Dendritic cell treated with granulocyte-macrophage colony-stimulating factor and Interleukin-4, amounts not matched to agents 40 ng/mL and 50 ng/mL, for 4 days (primary cell): Measurements from ENCODE around the gene ECE2.
A peak's percentile ranks its signal among the peaks of the same experiment; 100 is the strongest.

ENCODE experiments used
- H3K27ac Mint-ChIP-seq: one replicate; pipeline ENCODE4 v1.8.0; 2022; ENCODE audit warnings: mild to moderate bottlenecking, mixed read lengths
- H3K27me3 Mint-ChIP-seq: one replicate; pipeline ENCODE4 v1.8.0; 2022; ENCODE audit warnings: mild to moderate bottlenecking, mixed read lengths
- H3K36me3 Mint-ChIP-seq: one replicate; pipeline ENCODE4 v1.8.0; 2022; ENCODE audit warnings: low read depth, mixed read lengths
- H3K4me1 Mint-ChIP-seq: one replicate; pipeline ENCODE4 v1.8.0; 2022; ENCODE audit warnings: low read depth, mixed read lengths
- H3K4me3 Mint-ChIP-seq: one replicate; pipeline ENCODE4 v1.8.0; 2022; ENCODE audit warnings: mild to moderate bottlenecking, moderate library complexity, mixed read lengths
- H3K9me3 Mint-ChIP-seq: one replicate; pipeline ENCODE4 v1.8.0; 2022; ENCODE audit warnings: mixed read lengths
- intact Hi-C: fragments of 100-400 bp; cut with micrococcal nuclease; formaldehyde crosslinking; loops from one replicate; pipeline ENCODE4 v1.15.0; 2022

Gene ECE2

GRCh38 chr3:184275381-184275701, 481 bp upstream of the ECE2 start:
- intact Hi-C loops, result no loop called here
- Mint-ChIP-seq H3K27me3 (peaks cover 73% of the 10 kb centered on the region), H3K9me3 (no peaks in the 10 kb centered on the region), H3K36me3 (no peaks in the 10 kb centered on the region), H3K4me3 (no peak overlapping the region), H3K27ac (no peak overlapping the region), H3K4me1 (peaks cover 5% of the 10 kb centered on the region)

DNA sequence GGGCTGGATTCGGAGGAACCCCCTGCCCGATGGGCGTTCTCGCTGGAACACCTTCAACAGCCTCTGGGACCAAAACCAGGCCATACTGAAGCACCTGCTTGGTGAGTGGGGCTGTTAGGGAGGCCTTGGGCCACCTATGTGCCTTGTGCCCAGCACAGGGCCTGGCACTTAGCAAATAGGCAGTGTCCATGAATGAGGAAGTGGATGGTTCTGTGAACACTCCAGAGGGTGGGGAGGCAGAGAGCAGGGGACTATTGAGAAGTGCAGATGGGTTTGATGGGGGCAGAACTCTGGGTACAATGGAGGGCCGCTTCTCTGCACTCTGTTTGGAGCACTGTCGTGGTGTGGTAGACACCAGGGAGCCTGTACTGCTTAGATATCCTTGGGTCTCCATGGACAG, 1.5 kb downstream of the ECE2 start:
- Mint-ChIP-seq H3K4me1 (peaks cover 5% of the 10 kb centered on the region), H3K9me3 (no peaks in the 10 kb centered on the region), H3K27ac (no peak overlapping the region), H3K36me3 (no peaks in the 10 kb centered on the region), H3K4me3 (no peak overlapping the region), H3K27me3 (peaks cover 63% of the 10 kb centered on the region)
- intact Hi-C loops, result no loop called here

DNA sequence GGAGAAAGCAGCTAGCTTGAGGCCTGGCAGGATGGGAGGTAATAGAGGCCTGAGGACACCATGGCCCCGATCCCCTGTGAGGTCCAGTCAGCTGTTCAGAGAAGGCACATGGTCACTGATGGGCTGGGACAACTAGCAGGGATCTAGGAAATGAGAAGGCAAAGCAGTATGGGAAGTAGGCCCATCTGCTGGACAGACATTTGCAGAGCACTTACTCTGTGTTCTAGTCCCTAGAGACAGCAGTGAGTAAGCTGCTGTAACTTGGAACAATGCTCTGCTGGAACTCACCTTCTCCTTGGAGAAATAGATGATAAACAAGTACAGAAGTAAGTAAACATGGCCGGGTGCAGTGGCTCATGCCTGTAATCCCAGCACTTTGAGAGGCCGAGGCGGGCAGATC, 7.1 kb downstream of the ECE2 start:
- intact Hi-C loops, result no loop called here

GRCh38 chr3:184283681-184284080, 7.9 kb downstream of the ECE2 start:
- no peaks in the 10 kb centered on the region for H3K36me3 Mint-ChIP-seq
- H3K27ac Mint-ChIP-seq, result no peak overlapping the region
- H3K9me3 Mint-ChIP-seq, result no peaks in the 10 kb centered on the region
- no peak overlapping the region for H3K4me3 Mint-ChIP-seq
- H3K4me1 Mint-ChIP-seq, result peaks cover 14% of the 10 kb centered on the region
- intact Hi-C loops, result no loop called here
- peaks cover 38% of the 10 kb centered on the region for H3K27me3 Mint-ChIP-seq

More for the DNA sequence above, 7.1 kb downstream of the ECE2 start:
- Mint-ChIP-seq H3K4me3 (no peak overlapping the region), H3K9me3 (no peaks in the 10 kb centered on the region), H3K4me1 (peaks cover 14% of the 10 kb centered on the region), H3K27me3 (peaks cover 43% of the 10 kb centered on the region), H3K36me3 (no peaks in the 10 kb centered on the region), H3K27ac (no peak overlapping the region)

GRCh38 chr3:184284696-184285095, 8.9 kb downstream of the ECE2 start:
- Mint-ChIP-seq H3K4me3 (no peak overlapping the region), H3K27me3 (peaks cover 33% of the 10 kb centered on the region), H3K36me3 (no peaks in the 10 kb centered on the region), H3K4me1 (peaks cover 14% of the 10 kb centered on the region), H3K9me3 (no peaks in the 10 kb centered on the region), H3K27ac (no peak overlapping the region)
- intact Hi-C loops, result no loop called here

- H3K27me3 Mint-ChIP-seq, result peaks cover 28% of the 10 kb centered on the region
- H3K36me3 Mint-ChIP-seq, result no peaks in the 10 kb centered on the region
- no peak overlapping the region for H3K27ac Mint-ChIP-seq
- intact Hi-C loops, result loop anchor here (1.0 to 2.0 kb wide), 2 partner anchors 63 to 394 kb away; no protein-coding TSS in a partner anchor
- H3K4me3 Mint-ChIP-seq, result no peak overlapping the region
- H3K4me1 Mint-ChIP-seq, result peaks cover 7% of the 10 kb centered on the region
- H3K9me3 Mint-ChIP-seq, result no peaks in the 10 kb centered on the region
Observed at GRCh38 chr3:184289426-184289938, 13.7 kb downstream of the ECE2 start.

DNA sequence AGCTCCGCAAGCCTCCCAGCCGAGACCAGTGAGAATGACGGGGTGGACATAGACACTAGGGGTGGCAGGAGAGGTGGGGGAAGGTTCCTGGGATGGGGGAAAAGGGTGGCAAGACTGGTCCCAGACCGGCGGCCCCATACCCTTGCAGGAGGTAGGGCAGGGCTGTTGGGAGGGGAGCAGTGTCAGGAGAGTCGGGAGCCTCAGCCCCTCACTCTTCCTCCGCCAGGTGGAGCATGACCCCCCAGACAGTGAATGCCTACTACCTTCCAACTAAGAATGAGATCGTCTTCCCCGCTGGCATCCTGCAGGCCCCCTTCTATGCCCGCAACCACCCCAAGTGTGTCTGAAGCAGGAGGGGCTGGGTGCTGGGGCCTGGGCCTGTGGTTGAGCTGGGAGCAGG, 14.5 kb downstream of the ECE2 start:
- Mint-ChIP-seq H3K27me3 (peaks cover 29% of the 10 kb centered on the region), H3K4me1 (peaks cover 6% of the 10 kb centered on the region), H3K36me3 (no peaks in the 10 kb centered on the region), H3K27ac (no peak overlapping the region), H3K4me3 (no peak overlapping the region), H3K9me3 (no peaks in the 10 kb centered on the region)
- intact Hi-C loops, result no loop called here

DNA sequence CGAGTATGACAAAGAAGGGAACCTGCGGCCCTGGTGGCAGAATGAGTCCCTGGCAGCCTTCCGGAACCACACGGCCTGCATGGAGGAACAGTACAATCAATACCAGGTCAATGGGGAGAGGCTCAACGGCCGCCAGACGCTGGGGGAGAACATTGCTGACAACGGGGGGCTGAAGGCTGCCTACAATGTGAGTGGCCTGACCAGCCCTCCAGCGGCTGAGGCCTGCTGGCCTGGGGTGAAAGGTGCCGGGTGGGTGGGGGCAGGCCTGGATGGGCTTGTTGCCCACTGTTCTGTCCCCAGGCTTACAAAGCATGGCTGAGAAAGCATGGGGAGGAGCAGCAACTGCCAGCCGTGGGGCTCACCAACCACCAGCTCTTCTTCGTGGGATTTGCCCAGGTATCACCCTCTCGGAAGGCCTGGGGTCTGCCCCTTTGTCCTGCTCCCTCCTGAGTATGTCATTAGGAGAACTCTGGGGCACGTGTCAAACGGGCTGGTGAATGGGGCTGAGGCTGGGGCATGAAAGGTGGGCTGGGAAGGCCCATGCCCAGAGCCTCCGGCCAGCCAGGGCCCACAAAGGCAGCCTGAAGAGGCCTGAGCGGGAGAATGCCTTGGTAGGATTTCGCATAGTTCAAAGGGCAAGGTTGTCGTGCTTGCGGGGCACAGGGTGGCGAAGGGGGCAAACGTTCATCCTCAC, 15.4 kb downstream of the ECE2 start:
- Mint-ChIP-seq H3K9me3 (no peaks in the 10 kb centered on the region), H3K36me3 (no peaks in the 10 kb centered on the region), H3K27ac (no peak overlapping the region), H3K27me3 (peaks cover 26% of the 10 kb centered on the region), H3K4me1 (peaks cover 6% of the 10 kb centered on the region), H3K4me3 (no peak overlapping the region)
- intact Hi-C loops, result no loop called here

DNA sequence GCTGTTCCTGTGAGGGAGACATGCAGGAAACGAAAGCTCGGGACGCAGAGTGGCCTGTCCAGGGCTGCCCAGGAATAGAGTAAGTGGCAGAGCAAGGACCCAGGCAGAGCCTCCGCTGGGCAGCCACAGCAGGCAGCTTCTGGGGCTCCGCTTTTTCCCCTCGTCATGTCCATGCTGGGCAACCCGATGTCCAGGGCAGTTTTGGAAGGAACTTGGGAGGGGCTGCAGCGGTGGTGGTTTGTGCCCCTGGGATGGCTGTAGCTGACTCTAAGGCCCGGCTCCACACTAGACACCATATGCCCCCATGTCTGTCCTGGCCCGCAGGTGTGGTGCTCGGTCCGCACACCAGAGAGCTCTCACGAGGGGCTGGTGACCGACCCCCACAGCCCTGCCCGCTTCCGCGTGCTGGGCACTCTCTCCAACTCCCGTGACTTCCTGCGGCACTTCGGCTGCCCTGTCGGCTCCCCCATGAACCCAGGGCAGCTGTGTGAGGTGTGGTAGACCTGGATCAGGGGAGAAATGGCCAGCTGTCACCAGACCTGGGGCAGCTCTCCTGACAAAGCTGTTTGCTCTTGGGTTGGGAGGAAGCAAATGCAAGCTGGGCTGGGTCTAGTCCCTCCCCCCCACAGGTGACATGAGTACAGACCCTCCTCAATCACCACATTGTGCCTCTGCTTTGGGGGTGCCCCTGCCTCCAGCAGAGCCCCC, 16.1 kb downstream of the ECE2 start:
- Mint-ChIP-seq H3K27ac (peak overlapping the region; percentile 17), H3K4me1 (peaks cover 6% of the 10 kb centered on the region), H3K36me3 (no peaks in the 10 kb centered on the region), H3K4me3 (no peak overlapping the region), H3K27me3 (peaks cover 19% of the 10 kb centered on the region), H3K9me3 (no peaks in the 10 kb centered on the region)
- intact Hi-C loops, result no loop called here

- Mint-ChIP-seq H3K9me3 (no peaks in the 10 kb centered on the region), H3K4me3 (no peak overlapping the region), H3K27me3 (peaks cover 3% of the 10 kb centered on the region), H3K4me1 (peaks cover 21% of the 10 kb centered on the region), H3K36me3 (peaks cover 15% of the 10 kb centered on the region), H3K27ac (no peak overlapping the region)
- intact Hi-C loops, result loop anchor here (5.0 kb wide), 1 partner anchor 108 kb away; the partner anchor contains the start of gene ABCF3
Observed at GRCh38 chr3:184295771-184296170, 19.9 kb downstream of the ECE2 start.

DNA sequence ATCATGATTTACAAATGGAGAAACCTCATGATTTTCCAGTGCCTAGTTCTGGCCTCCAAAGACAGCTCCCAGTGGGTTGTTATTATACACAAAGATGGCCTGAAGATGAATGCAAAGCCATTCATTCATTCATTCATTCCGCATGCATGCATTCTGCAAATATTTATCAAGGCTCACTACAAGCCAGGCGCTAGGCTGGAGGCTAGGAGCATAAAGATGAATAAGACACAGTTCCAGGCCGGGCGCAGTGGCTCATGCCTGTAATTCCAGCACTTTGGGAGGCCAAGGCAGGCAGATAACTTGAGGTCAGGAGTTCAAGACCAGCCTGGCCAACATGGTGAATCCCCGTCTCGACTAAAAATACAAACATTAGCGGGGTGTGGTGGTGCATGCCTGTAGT, 20.8 kb downstream of the ECE2 start:
- intact Hi-C loops, result loop anchor here (5.0 kb wide), 1 partner anchor 109 kb away; the partner anchor contains the start of gene ABCF3
- Mint-ChIP-seq H3K4me3 (no peak overlapping the region), H3K27me3 (peaks cover 3% of the 10 kb centered on the region), H3K4me1 (peaks cover 27% of the 10 kb centered on the region), H3K36me3 (peaks cover 23% of the 10 kb centered on the region), H3K9me3 (no peaks in the 10 kb centered on the region), H3K27ac (no peak overlapping the region)

GRCh38 chr3:184298759-184299487, 23.1 kb downstream of the ECE2 start, which contains the start of gene PSMD2:
Gene PSMD2 (plus strand): TSS chr3:184299241. CDS start chr3:184299267, 26 bp downstream.
- Mint-ChIP-seq H3K4me1 (peaks cover 31% of the 10 kb centered on the region), H3K9me3 (no peaks in the 10 kb centered on the region), H3K36me3 (peaks cover 47% of the 10 kb centered on the region), H3K27ac (peak within 1 kb of the TSS; percentile 91), H3K4me3 (peak within 1 kb of the TSS; percentile 98), H3K27me3 (peaks cover 3% of the 10 kb centered on the region)
- intact Hi-C loops, result loop anchor here (1.0 to 5.0 kb wide), 6 partner anchors 15 to 164 kb away; partner anchors contain the start of genes ABCF3, ALG3, AP2M1 and EEF1AKMT4

DNA sequence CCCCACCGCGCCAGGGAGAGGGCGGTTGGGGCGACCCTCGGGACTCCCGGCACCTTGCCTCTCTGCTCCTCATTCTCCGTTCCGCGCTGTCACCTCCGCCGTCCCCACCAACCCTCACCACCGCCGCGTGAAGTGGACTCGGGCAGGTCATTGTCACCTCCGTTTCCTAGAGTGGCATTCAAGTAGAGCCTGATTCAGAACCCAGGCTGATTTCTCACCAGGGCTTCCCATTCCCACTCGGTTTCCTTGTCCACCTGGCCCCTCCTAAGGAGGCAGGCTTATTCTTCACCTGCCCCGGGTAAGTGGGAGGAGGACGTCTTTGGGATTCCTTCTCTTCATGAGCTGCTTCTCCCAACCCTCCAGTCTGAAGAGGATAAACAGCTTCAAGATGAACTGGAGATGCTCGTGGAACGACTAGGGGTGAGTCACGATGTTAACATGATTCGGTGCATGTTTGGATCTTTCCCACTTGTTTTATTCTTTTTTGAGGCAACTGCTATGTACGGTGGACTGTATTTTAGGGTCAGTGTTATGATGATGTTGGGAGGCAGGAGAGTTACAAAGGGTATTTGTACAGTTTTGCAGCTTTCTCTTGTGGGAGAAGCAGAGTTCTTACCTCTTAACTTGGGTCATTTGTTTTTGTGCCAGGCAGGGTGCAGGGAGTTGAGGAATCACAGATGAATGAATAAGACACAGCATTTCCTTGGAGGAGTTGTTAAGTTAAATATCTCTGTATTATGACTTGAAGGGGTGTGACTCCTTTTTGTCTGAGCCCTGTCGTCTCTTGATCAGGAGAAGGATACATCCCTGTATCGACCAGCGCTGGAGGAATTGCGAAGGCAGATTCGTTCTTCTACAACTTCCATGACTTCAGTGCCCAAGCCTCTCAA, 23.9 kb downstream of the ECE2 start:
- intact Hi-C loops, result loop anchor here (1.0 to 5.0 kb wide), 6 partner anchors 15 to 165 kb away; partner anchors contain the start of genes ABCF3, ALG3, AP2M1 and EEF1AKMT4
- H3K9me3 Mint-ChIP-seq, result no peaks in the 10 kb centered on the region
- peak overlapping the region; percentile 91 for H3K27ac Mint-ChIP-seq
- H3K4me3 Mint-ChIP-seq, result peak overlapping the region; percentile 98
- peaks cover 3% of the 10 kb centered on the region for H3K27me3 Mint-ChIP-seq
- peaks cover 55% of the 10 kb centered on the region for H3K36me3 Mint-ChIP-seq
- H3K4me1 Mint-ChIP-seq, result peaks cover 29% of the 10 kb centered on the region
